ENCODE data around the gene VIPR2. TPM values are rescaled to one million over a fixed set of nuclear protein-coding genes. Genes with fewer than 3 reads are reported as not detected.

The VIPR2 gene
- polyA plus RNA-seq, 3 donors: not detected

GRCh38 chr7:159091041-159091440 lies 53.6 kb downstream of the VIPR2 start:
- Histone ChIP-seq H3K9ac (ENCODE audit: insufficient read depth, low read length, poor library complexity, severe bottlenecking) (no peak overlapping the region), H3K4me2 (replicated peaks; ENCODE audit: extremely low read depth, low read length, poor library complexity, severe bottlenecking) (no peak overlapping the region), H3K79me2 (ENCODE audit: insufficient read depth, low read length) (no peaks in the 10 kb centered on the region), H3K4me3 (replicated peaks in 1 of 3; ENCODE audit: low read depth in 2 of 3, low read length in 3 of 3) (no peak overlapping the region), H3K4me1 (ENCODE audit: control insufficient read depth in 1 of 2, insufficient read depth in 2 of 2, low read length in 2 of 2) (no peaks in the 10 kb centered on the region), H3K27ac (ENCODE audit: low read depth in 1 of 2, low read length in 2 of 2) (no peak overlapping the region), H2AFZ (ENCODE audit: insufficient read depth, low read depth, low read length, poor library complexity, severe bottlenecking) (no peak overlapping the region), H3K36me3 (replicated peaks in 1 of 2; ENCODE audit: control insufficient read depth in 1 of 2, insufficient read depth in 2 of 2, low read length in 2 of 2) (no peaks in the 10 kb centered on the region), H3K27me3 (ENCODE audit: control insufficient read depth in 2 of 2, insufficient read depth in 2 of 2, low read length in 2 of 2) (no peaks in the 10 kb centered on the region), H4K20me1 (ENCODE audit: insufficient read depth, low read length) (no peaks in the 10 kb centered on the region), H3K9me3 (replicated peaks in 1 of 2; ENCODE audit: control insufficient read depth in 1 of 2, insufficient read depth in 1 of 2, low read length in 2 of 2) (no peaks in the 10 kb centered on the region)
- Mint-ChIP-seq H3K4me3 (no peak overlapping the region), H3K4me1 (no peaks in the 10 kb centered on the region), H3K27me3 (ENCODE audit: low read depth in 3 of 3) (peaks cover 2 to 7% (median 4%) of the 10 kb centered on the region in 3 donors), H3K9me3 (peaks cover 0 to 3% (median 0%) of the 10 kb centered on the region in 7 donors), H3K27ac (no peak overlapping the region), H3K36me3 (no peaks in the 10 kb centered on the region)
- DNase-seq: no peak
- 90% methylated on average over 13 of the region's 13 CpGs for WGBS (ENCODE audit: insufficient coverage)
- intact Hi-C loops (cut with micrococcal nuclease): no loop called here
- TF ChIP-seq CTCF (IDR thresholded peaks at IDR 0.05): no peak

- peaks cover 0 to 3% (median 0%) of the 10 kb centered on the region in 7 donors for H3K9me3 Mint-ChIP-seq
- no peak overlapping the region for H3K9ac ChIP-seq (ENCODE audit: insufficient read depth, low read length, poor library complexity, severe bottlenecking)
- no peak overlapping the region for H3K27ac Mint-ChIP-seq
- WGBS (ENCODE audit: insufficient coverage): 96% methylated on average over 13 of the region's 18 CpGs
- H3K9me3 ChIP-seq (replicated peaks in 1 of 2; ENCODE audit: control insufficient read depth in 1 of 2, insufficient read depth in 1 of 2, low read length in 2 of 2): no peaks in the 10 kb centered on the region
- TF ChIP-seq CTCF (IDR thresholded peaks at IDR 0.05): no peak
- intact Hi-C loops (cut with micrococcal nuclease): no loop called here
- H2AFZ ChIP-seq (ENCODE audit: insufficient read depth, low read depth, low read length, poor library complexity, severe bottlenecking): no peak overlapping the region
- H3K4me1 Mint-ChIP-seq: no peaks in the 10 kb centered on the region
- DNase-seq: no peak
- no peaks in the 10 kb centered on the region for H4K20me1 ChIP-seq (ENCODE audit: insufficient read depth, low read length)
- H3K27me3 Mint-ChIP-seq (ENCODE audit: low read depth in 3 of 3): peaks cover 0 to 7% (median 4%) of the 10 kb centered on the region in 3 donors
- H3K4me2 ChIP-seq (replicated peaks; ENCODE audit: extremely low read depth, low read length, poor library complexity, severe bottlenecking): no peak overlapping the region
- H3K4me1 ChIP-seq (ENCODE audit: control insufficient read depth in 1 of 2, insufficient read depth in 2 of 2, low read length in 2 of 2): no peaks in the 10 kb centered on the region
- H3K36me3 ChIP-seq (replicated peaks in 1 of 2; ENCODE audit: control insufficient read depth in 1 of 2, insufficient read depth in 2 of 2, low read length in 2 of 2): no peaks in the 10 kb centered on the region
- no peaks in the 10 kb centered on the region for H3K27me3 ChIP-seq (ENCODE audit: control insufficient read depth in 2 of 2, insufficient read depth in 2 of 2, low read length in 2 of 2)
- no peak overlapping the region for H3K4me3 Mint-ChIP-seq
- H3K4me3 ChIP-seq (replicated peaks in 1 of 3; ENCODE audit: low read depth in 2 of 3, low read length in 3 of 3): no peak overlapping the region
- no peak overlapping the region for H3K27ac ChIP-seq (ENCODE audit: low read depth in 1 of 2, low read length in 2 of 2)
- H3K36me3 Mint-ChIP-seq: no peaks in the 10 kb centered on the region
- H3K79me2 ChIP-seq (ENCODE audit: insufficient read depth, low read length): no peaks in the 10 kb centered on the region
These were observed 56.4 kb downstream of the VIPR2 start for GRCh38 chr7:159088016-159088865.

Data from CD14-positive monocyte (primary cell).